GM12878 (cell line): ENCODE data around the gene ERG.

Experiments
- EGR1 ChIP-seq, 2 experiments: IDR thresholded peaks; 1 replicate in 1 of 2; 2 replicates in 1 of 2; pipeline ENCODE4 v1.6.1; 2011 to 2012; ENCODE audit warnings: low read depth in 2 of 2, low read length in 2 of 2, borderline replicate concordance in 1 of 2, mild to moderate bottlenecking in 1 of 2, moderate library complexity in 1 of 2
- HDAC6 ChIP-seq: fragments of 200-600 bp; sonication (generic); IDR thresholded peaks from one replicate; pipeline ENCODE4 v1.8.0; 2017; ENCODE audit warnings: antibody characterized with exemption; ENCODE audit not compliant: unreplicated experiment
- PML ChIP-seq: IDR thresholded peaks from 2 replicates; pipeline ENCODE4 v1.6.1; 2012; ENCODE audit warnings: low read length, inconsistent platforms
- POLR2A ChIP-seq: IDR thresholded peaks from 2 replicates; pipeline ENCODE4 v1.6.1; 2011; ENCODE audit warnings: low read depth, mild to moderate bottlenecking, low read length
- RAD21 ChIP-seq: IDR thresholded peaks from 2 replicates; pipeline ENCODE4 v1.6.1; 2011; ENCODE audit warnings: mild to moderate bottlenecking, low read depth, low read length, moderate library complexity; ENCODE audit not compliant: insufficient read depth
- RAD51 ChIP-seq: fragments of 450-650 bp; IDR thresholded peaks from 2 replicates; pipeline ENCODE4 v1.6.1; 2016; ENCODE audit warnings: moderate library complexity, mild to moderate bottlenecking, inconsistent platforms
- REST ChIP-seq: IDR thresholded peaks from 2 replicates; pipeline ENCODE4 v1.6.1; 2012; ENCODE audit warnings: mild to moderate bottlenecking, low read depth, low read length
- TAF1 ChIP-seq: IDR thresholded peaks from 2 replicates; pipeline ENCODE4 v1.6.1; 2011; ENCODE audit warnings: mild to moderate bottlenecking, low read depth, low read length, borderline replicate concordance
- YY1 ChIP-seq: IDR thresholded peaks from 2 replicates; pipeline ENCODE4 v1.6.1; 2011; ENCODE audit warnings: low read depth, mild to moderate bottlenecking, low read length
- ZNF274 ChIP-seq: IDR thresholded peaks from one replicate; pipeline ENCODE4 v1.8.0; 2011; ENCODE audit not compliant: insufficient read length, insufficient read depth
- ZSCAN29 ChIP-seq: fragments of 450-650 bp; IDR thresholded peaks from 2 replicates; pipeline ENCODE4 v1.6.1; 2017; ENCODE audit warnings: mild to moderate bottlenecking, moderate library complexity
- TF ChIP-seq, protein P1 (sequence below), 3 experiments: IDR thresholded peaks in 2 of 3; conservative IDR thresholded peaks in 1 of 3; 2 replicates each; pipeline ENCODE4 v1.5.1; 2011; ENCODE audit warnings: low read depth in 3 of 3, low read length in 3 of 3, mild to moderate bottlenecking in 3 of 3, control low read depth in 2 of 3, moderate library complexity in 2 of 3, inconsistent platforms in 1 of 3, mixed read lengths in 1 of 3; ENCODE audit not compliant: control insufficient read depth in 2 of 3, insufficient read depth in 1 of 3; ENCODE audit errors: extremely low read depth in 1 of 3
- TF ChIP-seq, protein P2 (sequence below): IDR thresholded peaks from 2 replicates; pipeline ENCODE4 v1.6.1; 2012; ENCODE audit warnings: low read depth, low read length, improper control_type of control experiment
- TF ChIP-seq, protein P3 (sequence below): IDR thresholded peaks from 2 replicates; pipeline ENCODE4 v1.6.1; 2011; ENCODE audit warnings: borderline replicate concordance, low read depth, mild to moderate bottlenecking, moderate library complexity, low read length; ENCODE audit not compliant: insufficient read depth, poor library complexity, severe bottlenecking

GRCh38 chr21:38376235-38376634, 122.0 kb downstream of the ERG start:
- TF ChIP-seq, protein P1, sequence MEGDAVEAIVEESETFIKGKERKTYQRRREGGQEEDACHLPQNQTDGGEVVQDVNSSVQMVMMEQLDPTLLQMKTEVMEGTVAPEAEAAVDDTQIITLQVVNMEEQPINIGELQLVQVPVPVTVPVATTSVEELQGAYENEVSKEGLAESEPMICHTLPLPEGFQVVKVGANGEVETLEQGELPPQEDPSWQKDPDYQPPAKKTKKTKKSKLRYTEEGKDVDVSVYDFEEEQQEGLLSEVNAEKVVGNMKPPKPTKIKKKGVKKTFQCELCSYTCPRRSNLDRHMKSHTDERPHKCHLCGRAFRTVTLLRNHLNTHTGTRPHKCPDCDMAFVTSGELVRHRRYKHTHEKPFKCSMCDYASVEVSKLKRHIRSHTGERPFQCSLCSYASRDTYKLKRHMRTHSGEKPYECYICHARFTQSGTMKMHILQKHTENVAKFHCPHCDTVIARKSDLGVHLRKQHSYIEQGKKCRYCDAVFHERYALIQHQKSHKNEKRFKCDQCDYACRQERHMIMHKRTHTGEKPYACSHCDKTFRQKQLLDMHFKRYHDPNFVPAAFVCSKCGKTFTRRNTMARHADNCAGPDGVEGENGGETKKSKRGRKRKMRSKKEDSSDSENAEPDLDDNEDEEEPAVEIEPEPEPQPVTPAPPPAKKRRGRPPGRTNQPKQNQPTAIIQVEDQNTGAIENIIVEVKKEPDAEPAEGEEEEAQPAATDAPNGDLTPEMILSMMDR (IDR thresholded peaks at IDR 0.05 in 2 of 3, conservative IDR thresholded peaks at IDR 0.05 in 1 of 3; ENCODE audit: control insufficient read depth in 2 of 3, extremely low read depth in 1 of 3, insufficient read depth in 1 of 3, low read depth in 3 of 3, low read length in 3 of 3): no peak
- TF ChIP-seq ZSCAN29 (no peak), POLR2A (no peak), RAD21 (no peak), REST (no peak), RAD51 (no peak), ZNF274 (no peak), EGR1 (IDR thresholded peaks at IDR 0.05; ENCODE audit: borderline replicate concordance in 1 of 2, low read depth in 2 of 2, low read length in 2 of 2) (no peak), HDAC6 (no peak), PML (no peak), YY1 (no peak), TAF1 (no peak)
- TF ChIP-seq, protein P2, sequence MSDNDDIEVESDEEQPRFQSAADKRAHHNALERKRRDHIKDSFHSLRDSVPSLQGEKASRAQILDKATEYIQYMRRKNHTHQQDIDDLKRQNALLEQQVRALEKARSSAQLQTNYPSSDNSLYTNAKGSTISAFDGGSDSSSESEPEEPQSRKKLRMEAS: no peak
- TF ChIP-seq, protein P3, sequence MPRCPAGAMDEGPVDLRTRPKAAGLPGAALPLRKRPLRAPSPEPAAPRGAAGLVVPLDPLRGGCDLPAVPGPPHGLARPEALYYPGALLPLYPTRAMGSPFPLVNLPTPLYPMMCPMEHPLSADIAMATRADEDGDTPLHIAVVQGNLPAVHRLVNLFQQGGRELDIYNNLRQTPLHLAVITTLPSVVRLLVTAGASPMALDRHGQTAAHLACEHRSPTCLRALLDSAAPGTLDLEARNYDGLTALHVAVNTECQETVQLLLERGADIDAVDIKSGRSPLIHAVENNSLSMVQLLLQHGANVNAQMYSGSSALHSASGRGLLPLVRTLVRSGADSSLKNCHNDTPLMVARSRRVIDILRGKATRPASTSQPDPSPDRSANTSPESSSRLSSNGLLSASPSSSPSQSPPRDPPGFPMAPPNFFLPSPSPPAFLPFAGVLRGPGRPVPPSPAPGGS: no peak
